Measurements from ENCODE around the gene FAM120C.

DNA sequence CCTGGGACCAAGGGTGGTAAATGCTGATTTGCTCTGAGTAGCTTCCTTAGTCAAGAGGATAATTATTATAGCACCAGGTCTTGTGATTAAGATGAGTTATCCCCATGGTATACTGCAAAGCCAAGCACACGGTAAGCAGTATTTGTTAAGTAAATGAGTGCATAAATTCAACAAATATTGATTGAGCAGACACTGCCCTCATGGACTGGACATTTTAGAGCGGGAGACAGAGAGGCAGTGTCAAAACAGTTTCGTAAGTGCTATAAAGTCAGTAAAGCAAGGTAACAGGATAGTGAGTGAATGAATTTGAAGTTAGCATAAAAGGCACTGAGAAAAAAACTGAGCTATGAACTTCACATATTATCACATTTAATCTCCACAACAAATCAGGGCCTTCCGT is 152.7 kb downstream of the FAM120C start:
- TF ChIP-seq, protein P1, sequence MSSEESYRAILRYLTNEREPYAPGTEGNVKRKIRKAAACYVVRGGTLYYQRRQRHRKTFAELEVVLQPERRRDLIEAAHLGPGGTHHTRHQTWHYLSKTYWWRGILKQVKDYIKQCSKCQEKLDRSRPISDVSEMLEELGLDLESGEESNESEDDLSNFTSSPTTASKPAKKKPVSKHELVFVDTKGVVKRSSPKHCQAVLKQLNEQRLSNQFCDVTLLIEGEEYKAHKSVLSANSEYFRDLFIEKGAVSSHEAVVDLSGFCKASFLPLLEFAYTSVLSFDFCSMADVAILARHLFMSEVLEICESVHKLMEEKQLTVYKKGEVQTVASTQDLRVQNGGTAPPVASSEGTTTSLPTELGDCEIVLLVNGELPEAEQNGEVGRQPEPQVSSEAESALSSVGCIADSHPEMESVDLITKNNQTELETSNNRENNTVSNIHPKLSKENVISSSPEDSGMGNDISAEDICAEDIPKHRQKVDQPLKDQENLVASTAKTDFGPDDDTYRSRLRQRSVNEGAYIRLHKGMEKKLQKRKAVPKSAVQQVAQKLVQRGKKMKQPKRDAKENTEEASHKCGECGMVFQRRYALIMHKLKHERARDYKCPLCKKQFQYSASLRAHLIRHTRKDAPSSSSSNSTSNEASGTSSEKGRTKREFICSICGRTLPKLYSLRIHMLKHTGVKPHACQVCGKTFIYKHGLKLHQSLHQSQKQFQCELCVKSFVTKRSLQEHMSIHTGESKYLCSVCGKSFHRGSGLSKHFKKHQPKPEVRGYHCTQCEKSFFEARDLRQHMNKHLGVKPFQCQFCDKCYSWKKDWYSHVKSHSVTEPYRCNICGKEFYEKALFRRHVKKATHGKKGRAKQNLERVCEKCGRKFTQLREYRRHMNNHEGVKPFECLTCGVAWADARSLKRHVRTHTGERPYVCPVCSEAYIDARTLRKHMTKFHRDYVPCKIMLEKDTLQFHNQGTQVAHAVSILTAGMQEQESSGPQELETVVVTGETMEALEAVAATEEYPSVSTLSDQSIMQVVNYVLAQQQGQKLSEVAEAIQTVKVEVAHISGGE (CRISPR knock-in tag; IDR thresholded peaks at IDR 0.05): no peak
- TF ChIP-seq, protein P2, sequence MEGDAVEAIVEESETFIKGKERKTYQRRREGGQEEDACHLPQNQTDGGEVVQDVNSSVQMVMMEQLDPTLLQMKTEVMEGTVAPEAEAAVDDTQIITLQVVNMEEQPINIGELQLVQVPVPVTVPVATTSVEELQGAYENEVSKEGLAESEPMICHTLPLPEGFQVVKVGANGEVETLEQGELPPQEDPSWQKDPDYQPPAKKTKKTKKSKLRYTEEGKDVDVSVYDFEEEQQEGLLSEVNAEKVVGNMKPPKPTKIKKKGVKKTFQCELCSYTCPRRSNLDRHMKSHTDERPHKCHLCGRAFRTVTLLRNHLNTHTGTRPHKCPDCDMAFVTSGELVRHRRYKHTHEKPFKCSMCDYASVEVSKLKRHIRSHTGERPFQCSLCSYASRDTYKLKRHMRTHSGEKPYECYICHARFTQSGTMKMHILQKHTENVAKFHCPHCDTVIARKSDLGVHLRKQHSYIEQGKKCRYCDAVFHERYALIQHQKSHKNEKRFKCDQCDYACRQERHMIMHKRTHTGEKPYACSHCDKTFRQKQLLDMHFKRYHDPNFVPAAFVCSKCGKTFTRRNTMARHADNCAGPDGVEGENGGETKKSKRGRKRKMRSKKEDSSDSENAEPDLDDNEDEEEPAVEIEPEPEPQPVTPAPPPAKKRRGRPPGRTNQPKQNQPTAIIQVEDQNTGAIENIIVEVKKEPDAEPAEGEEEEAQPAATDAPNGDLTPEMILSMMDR (IDR thresholded peaks at IDR 0.05 in 2 of 3, conservative IDR thresholded peaks at IDR 0.05 in 1 of 3; ENCODE audit: control insufficient read depth in 2 of 3, extremely low read depth in 1 of 3, insufficient read depth in 1 of 3, low read depth in 3 of 3, low read length in 3 of 3): no peak
- TF ChIP-seq SREBF2 (IDR thresholded peaks at IDR 0.05; ENCODE audit: low read length) (no peak), TAF1 (IDR thresholded peaks at IDR 0.05; ENCODE audit: borderline replicate concordance, low read depth, low read length) (no peak), NR2C2 (IDR thresholded peaks at IDR 0.05; ENCODE audit: borderline replicate concordance, control insufficient read depth, insufficient read length, low read depth) (no peak), MYC (IDR thresholded peaks at IDR 0.05; ENCODE audit: insufficient read depth, insufficient read length, insufficient replicate concordance, low read length, severe bottlenecking) (no peak), POLR2A (IDR thresholded peaks at IDR 0.05; ENCODE audit: low read depth, low read length) (no peak), HDAC6 (IDR thresholded peaks at IDR 0.05; ENCODE audit: unreplicated experiment) (no peak), ASH2L (IDR thresholded peaks at IDR 0.05; ENCODE audit: borderline replicate concordance, low read depth) (no peak), SIN3A (IDR thresholded peaks at IDR 0.05; ENCODE audit: low read depth, low read length) (no peak)
- TF ChIP-seq, protein P3, sequence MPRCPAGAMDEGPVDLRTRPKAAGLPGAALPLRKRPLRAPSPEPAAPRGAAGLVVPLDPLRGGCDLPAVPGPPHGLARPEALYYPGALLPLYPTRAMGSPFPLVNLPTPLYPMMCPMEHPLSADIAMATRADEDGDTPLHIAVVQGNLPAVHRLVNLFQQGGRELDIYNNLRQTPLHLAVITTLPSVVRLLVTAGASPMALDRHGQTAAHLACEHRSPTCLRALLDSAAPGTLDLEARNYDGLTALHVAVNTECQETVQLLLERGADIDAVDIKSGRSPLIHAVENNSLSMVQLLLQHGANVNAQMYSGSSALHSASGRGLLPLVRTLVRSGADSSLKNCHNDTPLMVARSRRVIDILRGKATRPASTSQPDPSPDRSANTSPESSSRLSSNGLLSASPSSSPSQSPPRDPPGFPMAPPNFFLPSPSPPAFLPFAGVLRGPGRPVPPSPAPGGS (IDR thresholded peaks at IDR 0.05; ENCODE audit: borderline replicate concordance, insufficient read depth, low read depth, low read length, poor library complexity, severe bottlenecking): no peak
- TF ChIP-seq, protein P4, sequence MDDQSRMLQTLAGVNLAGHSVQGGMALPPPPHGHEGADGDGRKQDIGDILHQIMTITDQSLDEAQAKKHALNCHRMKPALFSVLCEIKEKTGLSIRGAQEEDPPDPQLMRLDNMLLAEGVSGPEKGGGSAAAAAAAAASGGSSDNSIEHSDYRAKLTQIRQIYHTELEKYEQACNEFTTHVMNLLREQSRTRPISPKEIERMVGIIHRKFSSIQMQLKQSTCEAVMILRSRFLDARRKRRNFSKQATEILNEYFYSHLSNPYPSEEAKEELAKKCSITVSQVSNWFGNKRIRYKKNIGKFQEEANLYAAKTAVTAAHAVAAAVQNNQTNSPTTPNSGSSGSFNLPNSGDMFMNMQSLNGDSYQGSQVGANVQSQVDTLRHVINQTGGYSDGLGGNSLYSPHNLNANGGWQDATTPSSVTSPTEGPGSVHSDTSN (IDR thresholded peaks at IDR 0.05; ENCODE audit: insufficient replicate concordance, low read depth, low read length): no peak

Measured in GM12878 (cell line).